Spleen (tissue), 7 donors: ENCODE data around the gene AP5B1.

Source experiments
- POLR2A ChIP-seq, 3 donors: fragments of 450-650 bp; IDR thresholded peaks; one replicate each; pipeline ENCODE4 v1.5.1; 2017; ENCODE audit warnings: antibody characterized with exemption in 3 of 3, mild to moderate bottlenecking in 1 of 3
- POLR2AphosphoS5 ChIP-seq, 3 donors: sonication (generic); formaldehyde crosslinking; IDR thresholded peaks; one replicate each; pipeline ENCODE4 v1.5.1; 2017; ENCODE audit warnings: antibody characterized with exemption in 3 of 3
- TF ChIP-seq, protein P1 (sequence below), 11 experiments: fragments of 200-600 bp in 7 of 11; fragments of 450-650 bp in 4 of 11; sonication (generic) in 4 of 11; IDR thresholded peaks in 8 of 11; conservative IDR thresholded peaks in 3 of 11; 1 replicate in 7 of 11; 2 replicates in 4 of 11; pipeline versions ENCODE4 v1.4.0 to v1.8.0; 2016 to 2021; ENCODE audit warnings: antibody characterized with exemption in 11 of 11, inconsistent platforms in 4 of 11, mild to moderate bottlenecking in 1 of 11
- donor health status: DM: no; HTN: no; CAD: no; lungs with moderate emphysema.
- donor health status: DM: no; HTN: no; CAD: no.
- donor health status: DM: no; HTN: no; CAD: no.

DNA sequence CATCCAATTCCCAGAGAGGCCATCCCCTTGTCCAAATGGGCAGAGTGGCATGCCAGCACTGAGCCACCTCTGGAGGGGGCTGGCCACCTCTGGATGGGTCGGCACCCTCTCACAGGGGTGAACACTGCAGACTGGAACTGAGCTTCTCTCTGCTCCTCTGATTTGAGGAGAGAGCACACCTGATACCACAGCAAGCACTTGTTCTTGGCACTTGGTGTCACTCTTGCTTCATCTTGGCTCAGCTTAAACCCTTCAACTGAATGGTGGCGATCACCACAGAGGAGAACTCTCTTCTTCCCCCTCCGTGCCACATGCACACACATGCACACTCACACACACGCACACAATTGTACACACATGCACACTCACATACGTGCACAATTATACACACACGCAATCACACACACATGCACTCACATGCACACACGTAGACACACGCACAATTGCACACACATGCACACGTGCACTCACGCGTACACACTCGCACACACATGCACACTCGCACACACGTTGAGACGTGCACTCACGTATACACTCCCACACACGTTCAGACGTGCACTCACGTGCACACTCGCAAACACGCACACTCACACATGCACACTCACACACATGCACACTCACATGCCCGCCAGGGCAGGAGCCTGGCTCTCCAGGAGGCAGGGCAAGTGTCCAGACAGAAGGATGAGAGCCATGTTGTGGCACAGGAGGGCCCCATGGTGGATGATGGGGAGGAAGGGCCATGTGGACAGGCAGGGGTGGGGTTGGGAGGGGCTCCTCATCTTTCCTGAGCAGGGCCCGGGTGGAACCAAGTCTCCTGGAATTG is 29.5 kb upstream of the AP5B1 start:
- TF ChIP-seq POLR2A (IDR thresholded peaks at IDR 0.05) = no peak
- TF ChIP-seq, protein P1, sequence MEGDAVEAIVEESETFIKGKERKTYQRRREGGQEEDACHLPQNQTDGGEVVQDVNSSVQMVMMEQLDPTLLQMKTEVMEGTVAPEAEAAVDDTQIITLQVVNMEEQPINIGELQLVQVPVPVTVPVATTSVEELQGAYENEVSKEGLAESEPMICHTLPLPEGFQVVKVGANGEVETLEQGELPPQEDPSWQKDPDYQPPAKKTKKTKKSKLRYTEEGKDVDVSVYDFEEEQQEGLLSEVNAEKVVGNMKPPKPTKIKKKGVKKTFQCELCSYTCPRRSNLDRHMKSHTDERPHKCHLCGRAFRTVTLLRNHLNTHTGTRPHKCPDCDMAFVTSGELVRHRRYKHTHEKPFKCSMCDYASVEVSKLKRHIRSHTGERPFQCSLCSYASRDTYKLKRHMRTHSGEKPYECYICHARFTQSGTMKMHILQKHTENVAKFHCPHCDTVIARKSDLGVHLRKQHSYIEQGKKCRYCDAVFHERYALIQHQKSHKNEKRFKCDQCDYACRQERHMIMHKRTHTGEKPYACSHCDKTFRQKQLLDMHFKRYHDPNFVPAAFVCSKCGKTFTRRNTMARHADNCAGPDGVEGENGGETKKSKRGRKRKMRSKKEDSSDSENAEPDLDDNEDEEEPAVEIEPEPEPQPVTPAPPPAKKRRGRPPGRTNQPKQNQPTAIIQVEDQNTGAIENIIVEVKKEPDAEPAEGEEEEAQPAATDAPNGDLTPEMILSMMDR (IDR thresholded peaks at IDR 0.05 in 8 of 11, conservative IDR thresholded peaks at IDR 0.05 in 3 of 11) = no peak
- peak in 1 of 3 donors; percentile 21 for TF ChIP-seq POLR2AphosphoS5 (IDR thresholded peaks at IDR 0.05)
